ENCODE measurements around the gene HLA-DPA1. TPM values are rescaled to one million over a fixed set of nuclear protein-coding genes. Genes with fewer than 3 reads are reported as not detected.

HLA-DPA1 gene
- total RNA-seq, 1 donor from 2014 or later, result 12.7 TPM

GRCh38 chr6:33017018-33017417 lies 56.4 kb downstream of the HLA-DPA1 start:
- ATAC-seq, result no peak

- ATAC-seq, result no peak
Measured at GRCh38 chr6:33015798-33016197, 57.7 kb downstream of the HLA-DPA1 start.

GRCh38 chr6:33014841-33015634 lies 58.4 kb downstream of the HLA-DPA1 start:
- ATAC-seq, result peak; percentile 70

Other genes starting within 250 kb of the HLA-DPA1 start
- 23.1 TPM for gene TAP2, start 234.9 kb downstream of the HLA-DPA1 start, total RNA-seq
- gene PSMB8, start 229.6 kb downstream of the HLA-DPA1 start, total RNA-seq, result 33.0 TPM
- 26.0 TPM for gene TAP1, start 219.9 kb downstream of the HLA-DPA1 start, total RNA-seq
- gene PSMB9, start 219.5 kb downstream of the HLA-DPA1 start, total RNA-seq, result 11.7 TPM
- gene HLA-DMB, start 132.6 kb downstream of the HLA-DPA1 start, total RNA-seq, result 5.5 TPM
- gene HLA-DMA, start 120.6 kb downstream of the HLA-DPA1 start, total RNA-seq, result 16.2 TPM
- gene BRD2, start 105.1 kb downstream of the HLA-DPA1 start, total RNA-seq, result 99.3 TPM
- gene HLA-DOA, start 64.1 kb downstream of the HLA-DPA1 start, total RNA-seq, result 1.4 TPM
- gene HLA-DPB1, start 2.3 kb upstream of the HLA-DPA1 start, total RNA-seq, result 10.5 TPM
- 0.32 TPM for gene COL11A2, start 118.8 kb upstream of the HLA-DPA1 start, total RNA-seq
- 19.6 TPM for gene RXRB, start 127.0 kb upstream of the HLA-DPA1 start, total RNA-seq
- gene SLC39A7, start 127.2 kb upstream of the HLA-DPA1 start, total RNA-seq, result 31.1 TPM
- 27.3 TPM for gene HSD17B8, start 131.0 kb upstream of the HLA-DPA1 start, total RNA-seq
- 27.0 TPM for gene RING1, start 134.9 kb upstream of the HLA-DPA1 start, total RNA-seq
- gene VPS52, start 198.2 kb upstream of the HLA-DPA1 start, total RNA-seq, result 38.8 TPM
- gene RPS18, start 198.4 kb upstream of the HLA-DPA1 start, total RNA-seq, result 3,499 TPM
- gene B3GALT4, start 203.5 kb upstream of the HLA-DPA1 start, total RNA-seq, result 16.9 TPM
- gene WDR46, start 215.6 kb upstream of the HLA-DPA1 start, total RNA-seq, result 31.5 TPM
- gene PFDN6, start 216.0 kb upstream of the HLA-DPA1 start, total RNA-seq, result 39.9 TPM
- 55.8 TPM for gene RGL2, start 225.3 kb upstream of the HLA-DPA1 start, total RNA-seq
- gene TAPBP, start 240.4 kb upstream of the HLA-DPA1 start, total RNA-seq, result 63.5 TPM
- 10.6 TPM for gene ZBTB22, start 244.1 kb upstream of the HLA-DPA1 start, total RNA-seq
- 28.1 TPM for gene DAXX, start 249.3 kb upstream of the HLA-DPA1 start, total RNA-seq